Colonic mucosa (tissue), 4 donors: Measurements from ENCODE around the gene CHKB. TPM values are rescaled to one million over a fixed set of nuclear protein-coding genes. Genes with fewer than 3 reads are reported as not detected.
A peak's percentile ranks its signal among the peaks of the same experiment; 100 is the strongest.

Experiments used
- DNase-seq: peaks from one replicate; pipeline ENCODE4 v3.0.0-alpha.2; 2020
- H3K27ac ChIP-seq: fragments of 200-600 bp; one replicate; pipeline ENCODE4 v1.8.0; 2021
- H3K27me3 ChIP-seq: fragments of 200-600 bp; one replicate; pipeline ENCODE4 v1.8.0; 2021
- H3K36me3 ChIP-seq: fragments of 200-600 bp; one replicate; pipeline ENCODE4 v1.8.0; 2021
- H3K4me1 ChIP-seq: fragments of 200-600 bp; one replicate; pipeline ENCODE4 v1.8.0; 2021; ENCODE audit warnings: mild to moderate bottlenecking
- H3K4me3 ChIP-seq: fragments of 200-600 bp; one replicate; pipeline ENCODE4 v1.8.0; 2021
- H3K9ac ChIP-seq, 2 donors: one replicate each; pipeline ENCODE4 v1.7.0; 2013; ENCODE audit warnings: control low read depth in 2 of 2, low read depth in 2 of 2, low read length in 2 of 2
- H3K9me3 ChIP-seq: fragments of 200-600 bp; one replicate; pipeline ENCODE4 v1.8.0; 2021
- CTCF ChIP-seq: fragments of 200-600 bp; IDR thresholded peaks from one replicate; pipeline ENCODE4 v1.8.0; 2022; ENCODE audit warnings: antibody characterized with exemption, mild to moderate bottlenecking
- intact Hi-C: fragments of 100-400 bp; cut with DNase I; formaldehyde crosslinking; loops from one replicate; pipeline ENCODE4 v1.14.1; 2022
- total RNA-seq, 2 donors: library from RNA; stranded (reverse); fragmentation: NEBNext Ultra II Directional in 1 of 2; extraction: Animal tissue kit (Norgen Biotek cat#: 25700) in 1 of 2; gene quantifications; one replicate each; pipeline ENCODE4 v1.2.1, GENCODE V29; 2021
- donor health status: healthy.
- donor health status: DM: no; HTN: no; CAD: no.
- donor health status: DM: no; HTN: no; CAD: no.

CHKB gene
- total RNA-seq, 2 donors from 2014 or later, result 52.6 to 89.7 TPM

DNA sequence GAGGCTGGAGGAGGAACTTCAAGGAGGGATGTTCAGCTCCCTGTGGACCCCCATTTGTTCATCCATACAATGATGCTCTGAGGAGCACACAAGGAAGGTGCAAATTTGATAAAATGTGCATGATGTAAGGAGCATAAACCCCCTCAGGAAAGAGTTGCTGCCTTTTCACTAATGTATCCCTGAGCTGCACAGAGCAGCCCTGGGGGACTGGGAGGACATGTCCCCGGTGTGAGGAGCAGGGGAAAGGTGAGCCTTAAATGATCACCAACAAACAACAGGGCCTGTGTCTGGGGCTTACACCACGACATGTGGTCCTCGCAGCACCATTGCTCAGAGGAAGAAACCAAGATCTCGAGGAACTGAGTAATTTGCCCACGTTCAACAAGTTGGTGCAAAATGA is 14.4 kb upstream of the CHKB start:
- DNase-seq, result no peak
- no peaks in the 10 kb centered on the region for H3K36me3 ChIP-seq
- H3K4me3 ChIP-seq, result no peak overlapping the region
- peaks cover 24% of the 10 kb centered on the region for H3K27me3 ChIP-seq
- intact Hi-C loops, result no loop called here
- H3K9ac ChIP-seq, result no peak overlapping the region
- H3K27ac ChIP-seq, result no peak overlapping the region
- H3K9me3 ChIP-seq, result no peaks in the 10 kb centered on the region
- TF ChIP-seq CTCF, result no peak
- H3K4me1 ChIP-seq, result no peaks in the 10 kb centered on the region

- no peaks in the 10 kb centered on the region for H3K36me3 ChIP-seq
- TF ChIP-seq CTCF, result no peak
- no peaks in the 10 kb centered on the region for H3K9me3 ChIP-seq
- H3K27me3 ChIP-seq, result peaks cover 13% of the 10 kb centered on the region
- H3K4me1 ChIP-seq, result no peaks in the 10 kb centered on the region
- no peak for DNase-seq
- H3K27ac ChIP-seq, result no peak overlapping the region
- H3K9ac ChIP-seq, result no peak overlapping the region
- intact Hi-C loops, result no loop called here
- no peak overlapping the region for H3K4me3 ChIP-seq
Observed at GRCh38 chr22:50595189-50595588, 12.5 kb upstream of the CHKB start.

DNA sequence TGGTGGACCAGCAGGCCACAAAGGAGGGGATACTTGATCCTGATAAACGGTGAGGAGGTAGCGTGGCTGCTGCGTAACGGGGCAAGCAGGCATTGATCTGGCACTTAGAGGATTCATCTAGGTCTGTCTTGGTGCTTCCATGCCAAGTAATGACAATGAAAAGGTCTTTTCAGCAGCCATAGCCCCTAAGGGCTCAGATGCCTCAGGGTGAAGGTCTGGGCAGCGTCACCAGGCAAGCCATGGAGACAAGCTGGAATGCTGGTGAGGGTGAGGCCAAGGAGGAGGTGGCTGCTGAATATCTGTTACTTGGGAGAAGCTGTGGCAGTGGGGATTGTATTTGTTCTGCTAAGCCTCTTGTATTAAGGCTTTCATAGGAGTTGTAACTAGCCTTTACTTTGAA is 4.8 kb upstream of the CHKB start:
- Histone ChIP-seq H3K9me3 (no peaks in the 10 kb centered on the region), H3K9ac (peak overlapping the region in 1 of 2 donors; percentile 35), H3K27me3 (no peaks in the 10 kb centered on the region), H3K27ac (no peak overlapping the region), H3K4me3 (no peak overlapping the region), H3K4me1 (peaks cover 4% of the 10 kb centered on the region), H3K36me3 (no peaks in the 10 kb centered on the region)
- TF ChIP-seq CTCF, result no peak
- no peak for DNase-seq
- intact Hi-C loops, result no loop called here

- Histone ChIP-seq H3K36me3 (no peaks in the 10 kb centered on the region), H3K4me1 (peaks cover 7% of the 10 kb centered on the region), H3K27me3 (no peaks in the 10 kb centered on the region), H3K27ac (no peak overlapping the region), H3K9me3 (no peaks in the 10 kb centered on the region), H3K9ac (no peak overlapping the region), H3K4me3 (no peak overlapping the region)
- intact Hi-C loops, result no loop called here
- TF ChIP-seq CTCF, result no peak
- no peak for DNase-seq
Observed at GRCh38 chr22:50586416-50586815, 3.8 kb upstream of the CHKB start.

GRCh38 chr22:50585781-50586180 is 3.1 kb upstream of the CHKB start:
- no peak for TF ChIP-seq CTCF
- Histone ChIP-seq H3K36me3 (no peaks in the 10 kb centered on the region), H3K4me1 (peaks cover 9% of the 10 kb centered on the region), H3K27ac (no peak overlapping the region), H3K9ac (no peak overlapping the region), H3K4me3 (no peak overlapping the region), H3K27me3 (no peaks in the 10 kb centered on the region), H3K9me3 (no peaks in the 10 kb centered on the region)
- no peak for DNase-seq
- intact Hi-C loops, result no loop called here

GRCh38 chr22:50585238-50585637 is 2.6 kb upstream of the CHKB start:
- DNase-seq, result no peak
- H3K27me3 ChIP-seq, result no peaks in the 10 kb centered on the region
- intact Hi-C loops, result no loop called here
- no peak for TF ChIP-seq CTCF
- H3K9me3 ChIP-seq, result no peaks in the 10 kb centered on the region
- no peaks in the 10 kb centered on the region for H3K36me3 ChIP-seq
- peaks cover 9% of the 10 kb centered on the region for H3K4me1 ChIP-seq
- H3K9ac ChIP-seq, result no peak overlapping the region
- no peak overlapping the region for H3K27ac ChIP-seq
- no peak overlapping the region for H3K4me3 ChIP-seq
